ENCODE results near the gene DYNC1I2. TPM values are rescaled to one million over a fixed set of nuclear protein-coding genes. Genes with fewer than 3 reads are reported as not detected.

DYNC1I2 gene
- total RNA-seq, 1 experiment from 2014 or later = 39.4 TPM

- Histone ChIP-seq H3K27ac (ENCODE audit: low read depth, low read length) (no peak overlapping the region), H3K4me3 (replicated peaks in 1 of 2; ENCODE audit: low read depth in 1 of 2, low read length in 2 of 2) (no peak overlapping the region), H2AFZ (ENCODE audit: low read depth, low read length, poor library complexity, severe bottlenecking) (no peak overlapping the region), H3K4me1 (ENCODE audit: control insufficient read depth in 1 of 2, insufficient read depth in 2 of 2, low read length in 2 of 2) (no peaks in the 10 kb centered on the region), H3K36me3 (ENCODE audit: control insufficient read depth in 1 of 2, insufficient read depth in 2 of 2, low read length in 2 of 2) (peaks cover 4% of the 10 kb centered on the region in 2 experiments; a peak in 2 of 4 replicates), H4K20me1 (ENCODE audit: insufficient read depth) (no peaks in the 10 kb centered on the region), H3K9ac (ENCODE audit: low read length) (no peak overlapping the region), H3K4me2 (ENCODE audit: low read length) (no peak overlapping the region), H3K27me3 (ENCODE audit: insufficient read depth, low read length) (no peaks in the 10 kb centered on the region), H3K79me2 (ENCODE audit: insufficient read depth, low read length) (no peaks in the 10 kb centered on the region), H3K9me3 (ENCODE audit: control insufficient read depth in 1 of 2, insufficient read depth in 1 of 2, low read depth in 1 of 2, low read length in 2 of 2) (no peaks in the 10 kb centered on the region), H3K9me2 (ENCODE audit: insufficient read depth) (no peaks in the 10 kb centered on the region)
- DNase-seq (ENCODE audit: low read depth, low spot score) (no peak), ATAC-seq (no peak)
- ChIA-PET POLR2A (interaction anchor here (0.7 kb wide), 1 partner anchor 883 kb away, joined by 3 read pairs; no protein-coding TSS in a partner anchor), RAD21 (ENCODE audit: low non-redundant PET in 1 of 2, low total read pairs in 2 of 2, uncharacterized antibody in 2 of 2, unreplicated experiment in 2 of 2) (no interaction called here), CTCF (no interaction called here)
- no peak for TF ChIP-seq EGR1 (IDR thresholded peaks at IDR 0.05; ENCODE audit: low read depth)
- TF ChIP-seq ZFX (IDR thresholded peaks at IDR 0.05) = no peak
- no peak for TF ChIP-seq POLR2A (IDR thresholded peaks at IDR 0.05; ENCODE audit: borderline replicate concordance, extremely low read depth, insufficient read depth, insufficient read length)
- TF ChIP-seq, protein P1, sequence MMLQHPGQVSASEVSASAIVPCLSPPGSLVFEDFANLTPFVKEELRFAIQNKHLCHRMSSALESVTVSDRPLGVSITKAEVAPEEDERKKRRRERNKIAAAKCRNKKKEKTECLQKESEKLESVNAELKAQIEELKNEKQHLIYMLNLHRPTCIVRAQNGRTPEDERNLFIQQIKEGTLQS (IDR thresholded peaks at IDR 0.05) = no peak
- no peak for TF ChIP-seq EZH2 (IDR thresholded peaks at IDR 0.05)
- TF ChIP-seq RAD21 (IDR thresholded peaks at IDR 0.05; ENCODE audit: low read depth) = no peak
- no peak for TF ChIP-seq FOSL1 (IDR thresholded peaks at IDR 0.05; ENCODE audit: low read depth)
- TF ChIP-seq SP1 (IDR thresholded peaks at IDR 0.05; ENCODE audit: low read depth) = no peak
- TF ChIP-seq CTCF (IDR thresholded peaks at IDR 0.05 in 2 of 3, conservative IDR thresholded peaks at IDR 0.05 in 1 of 3; ENCODE audit: borderline replicate concordance in 1 of 3, insufficient read depth in 1 of 3, low read depth in 2 of 3, low read length in 2 of 3) = no peak
- BruUV-seq (replicated peaks) = no TSS peak
- intact Hi-C loops (cut with micrococcal nuclease) = no loop called here
Measured at GRCh38 chr2:171792157-171792556, 104.9 kb downstream of the DYNC1I2 start.
